GM12872 (cell line): ENCODE data around the gene APLP1.

Experiments
- CTCF ChIP-seq: IDR thresholded peaks from 3 replicates; pipeline ENCODE4 v1.5.1; 2011; ENCODE audit warnings: low read depth, mild to moderate bottlenecking, low read length, moderate library complexity; ENCODE audit not compliant: insufficient read depth

Gene APLP1

GRCh38 chr19:35888398-35888797 is 20.0 kb downstream of the APLP1 start:
- TF ChIP-seq CTCF, result no peak

- TF ChIP-seq CTCF, result no peak
Observed at GRCh38 chr19:35889370-35890112, 21.2 kb downstream of the APLP1 start.

- no peak for TF ChIP-seq CTCF
Observed at GRCh38 chr19:35890113-35890650, 21.8 kb downstream of the APLP1 start.

GRCh38 chr19:35894342-35894741 is 26.0 kb downstream of the APLP1 start:
- no peak for TF ChIP-seq CTCF

- TF ChIP-seq CTCF, result no peak
Observed at GRCh38 chr19:35895911-35896642, 27.7 kb downstream of the APLP1 start.

- no peak for TF ChIP-seq CTCF
Observed at GRCh38 chr19:35896643-35897040, 28.3 kb downstream of the APLP1 start.

GRCh38 chr19:35897706-35898451 is 29.5 kb downstream of the APLP1 start:
- TF ChIP-seq CTCF, result no peak
